GM23338 (cell line): Measurements from ENCODE around the gene FAM43A.

Source experiments
- CREB1 ChIP-seq: fragments of 250-450 bp; sonication (Bioruptor Pico); IDR thresholded peaks from 2 replicates; pipeline ENCODE4 v1.5.0; 2020; ENCODE audit warnings: low read depth, mild to moderate bottlenecking, moderate library complexity
- CTCF ChIP-seq, 2 experiments: fragments of 200-600 bp in 1 of 2; sonication (generic) in 1 of 2; conservative IDR thresholded peaks; 2 replicates each; pipeline versions ENCODE4 v1.5.1 to v1.6.1; 2016 to 2017; ENCODE audit warnings: antibody characterized with exemption in 2 of 2, low read depth in 2 of 2, mild to moderate bottlenecking in 2 of 2, moderate library complexity in 1 of 2
- ETS1 ChIP-seq: IDR thresholded peaks from 2 replicates; pipeline ENCODE4 v1.6.1; 2016; ENCODE audit warnings: antibody characterized with exemption
- EZH2 ChIP-seq: fragments of 200-600 bp; sonication (generic); IDR thresholded peaks from one replicate; pipeline ENCODE4 v1.8.0; 2017; ENCODE audit warnings: antibody characterized with exemption, mild to moderate bottlenecking, low read depth; ENCODE audit not compliant: unreplicated experiment
- JUNB ChIP-seq: IDR thresholded peaks from one replicate; pipeline ENCODE4 v1.6.1; 2016; ENCODE audit warnings: antibody characterized with exemption; ENCODE audit not compliant: unreplicated experiment
- POLR2AphosphoS5 ChIP-seq: IDR thresholded peaks from 2 replicates; pipeline ENCODE4 v1.6.1; 2016; ENCODE audit warnings: antibody characterized with exemption, low read depth
- REST ChIP-seq: IDR thresholded peaks from one replicate; pipeline ENCODE4 v1.6.1; 2018; ENCODE audit warnings: antibody characterized with exemption; ENCODE audit not compliant: unreplicated experiment

- no peak for TF ChIP-seq CTCF (conservative IDR thresholded peaks at IDR 0.05; ENCODE audit: low read depth in 2 of 2)
- no peak for TF ChIP-seq ETS1
- no peak for TF ChIP-seq JUNB
- no peak for TF ChIP-seq POLR2AphosphoS5
- TF ChIP-seq REST = no peak
- no peak for TF ChIP-seq CREB1 (CRISPR knock-in tag)
- no peak for TF ChIP-seq EZH2
These were observed 29.5 kb downstream of the FAM43A start for GRCh38 chr3:194715022-194715800.
